GM20000 (cell line): ENCODE results near the gene FCER2.

Experiments
- DNase-seq: peaks from one replicate; pipeline ENCODE4 v3.0.0; 2012; ENCODE audit warnings: low spot score
- TF ChIP-seq, protein P1 (sequence below): IDR thresholded peaks from 2 replicates; pipeline ENCODE4 v1.5.1; 2012; ENCODE audit warnings: mild to moderate bottlenecking, control low read depth; ENCODE audit errors: extremely low read depth, missing control alignments

The FCER2 gene

DNA sequence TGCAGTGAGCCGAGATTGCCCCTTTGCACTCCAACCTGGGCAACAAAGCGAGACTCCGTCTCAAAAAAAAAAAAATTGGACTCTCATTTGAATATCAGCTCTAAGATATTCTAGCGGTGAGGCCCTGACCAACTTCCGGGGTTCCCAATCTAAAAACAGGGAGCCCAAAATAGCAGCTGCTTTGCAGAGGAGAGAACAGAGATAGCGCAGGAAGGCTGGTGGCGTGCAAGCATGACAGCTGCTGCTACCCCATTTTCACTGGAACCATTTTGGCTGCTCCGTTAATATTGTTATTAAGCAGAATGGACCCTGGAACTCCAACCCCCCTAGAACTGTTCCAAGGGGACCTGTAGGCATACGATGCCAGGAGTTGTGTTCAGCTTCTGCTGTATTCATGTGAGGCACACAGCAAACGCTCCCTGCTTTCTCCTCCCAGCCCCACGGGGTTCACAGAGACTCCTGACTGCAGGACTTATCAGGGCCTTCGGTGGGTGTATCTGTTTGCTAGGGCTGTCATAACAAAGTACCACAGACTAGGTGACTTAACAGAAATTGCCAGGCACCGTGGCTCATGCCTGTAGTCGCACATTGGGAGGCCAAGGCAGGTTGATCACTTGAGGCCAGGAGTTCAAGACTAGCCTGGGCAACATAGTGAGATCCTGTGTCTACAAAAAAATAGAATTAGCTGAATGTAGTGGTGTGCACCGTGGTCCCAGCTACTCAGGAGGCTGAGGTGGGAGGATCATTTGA, 53.5 kb downstream of the FCER2 start:
- TF ChIP-seq, protein P1, sequence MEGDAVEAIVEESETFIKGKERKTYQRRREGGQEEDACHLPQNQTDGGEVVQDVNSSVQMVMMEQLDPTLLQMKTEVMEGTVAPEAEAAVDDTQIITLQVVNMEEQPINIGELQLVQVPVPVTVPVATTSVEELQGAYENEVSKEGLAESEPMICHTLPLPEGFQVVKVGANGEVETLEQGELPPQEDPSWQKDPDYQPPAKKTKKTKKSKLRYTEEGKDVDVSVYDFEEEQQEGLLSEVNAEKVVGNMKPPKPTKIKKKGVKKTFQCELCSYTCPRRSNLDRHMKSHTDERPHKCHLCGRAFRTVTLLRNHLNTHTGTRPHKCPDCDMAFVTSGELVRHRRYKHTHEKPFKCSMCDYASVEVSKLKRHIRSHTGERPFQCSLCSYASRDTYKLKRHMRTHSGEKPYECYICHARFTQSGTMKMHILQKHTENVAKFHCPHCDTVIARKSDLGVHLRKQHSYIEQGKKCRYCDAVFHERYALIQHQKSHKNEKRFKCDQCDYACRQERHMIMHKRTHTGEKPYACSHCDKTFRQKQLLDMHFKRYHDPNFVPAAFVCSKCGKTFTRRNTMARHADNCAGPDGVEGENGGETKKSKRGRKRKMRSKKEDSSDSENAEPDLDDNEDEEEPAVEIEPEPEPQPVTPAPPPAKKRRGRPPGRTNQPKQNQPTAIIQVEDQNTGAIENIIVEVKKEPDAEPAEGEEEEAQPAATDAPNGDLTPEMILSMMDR: no peak

GRCh38 chr19:7647156-7647555, 54.8 kb downstream of the FCER2 start:
- TF ChIP-seq, protein P1: no peak
- no peak for DNase-seq

More for the DNA sequence above, 53.5 kb downstream of the FCER2 start:
- DNase-seq: no peak

DNA sequence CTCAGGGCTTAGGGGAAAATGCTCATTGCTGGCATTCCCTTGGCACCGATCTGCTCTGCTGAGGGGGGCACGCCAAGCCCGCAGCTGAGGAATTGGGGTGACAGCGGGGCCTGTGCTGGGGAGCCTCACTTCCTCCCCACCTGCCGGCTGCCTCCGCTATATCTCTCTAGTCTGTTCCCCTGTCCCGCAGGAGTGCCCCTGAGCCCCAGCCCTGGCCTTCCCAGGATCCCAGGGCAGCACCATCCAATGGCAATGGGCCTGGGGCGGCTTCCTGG, 55.6 kb downstream of the FCER2 start:
- DNase-seq: no peak
- TF ChIP-seq, protein P1: no peak

- DNase-seq: no peak
- TF ChIP-seq, protein P1: no peak
Observed at GRCh38 chr19:7645656-7646425, 56.1 kb downstream of the FCER2 start.

DNA sequence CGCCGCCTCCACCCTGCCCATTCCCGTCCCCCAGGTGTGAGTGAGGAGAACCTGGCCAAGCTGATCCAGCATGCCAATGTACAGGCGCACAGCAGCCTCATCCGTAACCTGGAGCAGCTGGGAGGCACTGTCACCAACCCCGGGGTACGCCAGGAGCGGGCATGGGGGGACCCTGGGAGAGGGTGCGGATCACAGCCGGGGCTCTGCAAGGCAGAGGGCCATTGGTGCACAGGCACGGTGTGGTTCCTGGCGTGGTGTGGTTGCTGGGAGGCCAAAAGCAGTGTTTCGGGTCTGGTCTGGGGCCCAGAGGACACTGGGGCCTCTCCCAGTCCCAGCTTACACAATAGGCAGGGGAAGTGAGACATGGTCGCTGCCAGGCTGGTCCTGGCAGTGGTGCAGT, 56.8 kb downstream of the FCER2 start:
- DNase-seq: no peak
- TF ChIP-seq, protein P1: no peak

DNA sequence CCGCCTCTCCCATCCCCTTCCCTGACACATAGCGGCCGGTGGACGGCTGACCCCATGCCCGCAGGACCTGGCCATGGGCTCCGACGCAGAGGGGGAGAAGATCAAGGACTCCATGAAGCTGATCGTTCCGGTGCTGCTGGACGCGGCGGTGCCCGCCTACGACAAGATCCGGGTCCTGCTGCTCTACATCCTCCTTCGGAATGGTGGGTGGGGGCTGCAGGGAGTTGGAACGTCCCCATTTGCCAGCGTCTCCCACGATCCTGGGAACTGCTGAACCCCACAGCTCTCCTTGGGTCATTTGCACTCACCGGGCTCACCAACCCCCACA, 57.4 kb downstream of the FCER2 start:
- TF ChIP-seq, protein P1: no peak
- no peak for DNase-seq

GRCh38 chr19:7643629-7644549, 58.0 kb downstream of the FCER2 start:
- DNase-seq: peak; percentile 57
